GM19023 (cell line): ENCODE measurements around the gene CLSTN2.

Experiments
- ATAC-seq: cut with Tn5 transposase; IDR thresholded peaks from one replicate; pipeline ENCODE4 v1.9.1; 2021; ENCODE audit warnings: mild to moderate bottlenecking, moderate library complexity; ENCODE audit not compliant: unreplicated experiment

Gene CLSTN2

DNA sequence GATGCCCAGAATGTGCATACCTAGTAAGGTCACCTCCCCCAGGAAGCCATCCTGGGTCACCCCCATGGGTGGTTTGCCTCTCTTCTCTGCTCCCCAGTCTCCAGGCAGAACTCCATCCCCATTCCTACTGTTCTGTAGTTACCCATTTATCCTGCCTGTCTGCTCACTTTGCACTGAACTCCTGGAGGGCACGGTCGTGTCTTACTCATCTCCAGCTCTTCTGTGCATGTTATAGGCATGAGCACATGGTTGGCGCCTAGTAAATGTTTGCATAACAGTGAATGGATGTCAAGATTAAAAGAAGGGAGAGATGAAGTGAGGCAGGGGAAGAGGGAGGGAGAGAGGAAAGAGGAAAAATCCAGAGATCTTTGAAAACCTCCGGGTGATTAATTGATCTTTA is 534.5 kb downstream of the CLSTN2 start:
- ATAC-seq: no peak

DNA sequence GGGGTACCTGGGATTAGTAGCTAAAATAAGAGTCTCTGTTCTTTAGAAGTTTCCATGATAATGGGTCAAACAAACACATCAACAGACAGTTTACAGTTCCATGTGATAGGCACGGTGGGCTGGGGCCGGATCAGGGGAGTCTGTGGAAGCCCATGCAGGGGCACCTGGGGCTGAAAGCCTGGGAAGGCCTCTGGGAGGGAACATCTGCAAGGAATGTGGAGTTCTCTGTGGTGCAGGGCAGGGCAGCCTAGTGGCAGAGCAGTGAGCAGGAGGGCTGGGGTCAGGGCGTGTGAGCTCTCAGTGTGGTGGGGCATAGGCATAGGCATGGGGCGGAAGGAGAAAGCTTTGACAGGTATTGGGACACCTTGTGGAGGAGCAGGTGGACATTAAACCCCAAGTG is 535.2 kb downstream of the CLSTN2 start:
- ATAC-seq: no peak

DNA sequence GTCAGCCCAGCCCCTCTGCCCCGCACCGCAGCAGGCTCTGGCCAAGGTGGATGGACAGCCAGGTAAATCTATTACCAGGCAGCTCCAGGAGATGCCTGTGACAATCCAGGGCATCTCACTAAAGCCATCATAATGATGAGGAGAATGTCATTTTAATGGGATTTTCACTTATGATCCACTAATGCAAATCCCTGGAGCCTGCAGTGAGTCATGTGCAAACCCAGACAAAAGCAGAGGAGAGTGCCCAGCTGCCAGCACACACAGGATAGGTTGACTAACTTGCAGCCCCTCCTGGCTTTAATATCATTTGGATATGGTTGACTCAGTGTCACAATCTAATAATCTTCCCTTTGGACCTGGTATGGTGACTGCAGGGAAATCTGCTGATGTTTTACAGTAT is 536.0 kb downstream of the CLSTN2 start:
- no peak for ATAC-seq

DNA sequence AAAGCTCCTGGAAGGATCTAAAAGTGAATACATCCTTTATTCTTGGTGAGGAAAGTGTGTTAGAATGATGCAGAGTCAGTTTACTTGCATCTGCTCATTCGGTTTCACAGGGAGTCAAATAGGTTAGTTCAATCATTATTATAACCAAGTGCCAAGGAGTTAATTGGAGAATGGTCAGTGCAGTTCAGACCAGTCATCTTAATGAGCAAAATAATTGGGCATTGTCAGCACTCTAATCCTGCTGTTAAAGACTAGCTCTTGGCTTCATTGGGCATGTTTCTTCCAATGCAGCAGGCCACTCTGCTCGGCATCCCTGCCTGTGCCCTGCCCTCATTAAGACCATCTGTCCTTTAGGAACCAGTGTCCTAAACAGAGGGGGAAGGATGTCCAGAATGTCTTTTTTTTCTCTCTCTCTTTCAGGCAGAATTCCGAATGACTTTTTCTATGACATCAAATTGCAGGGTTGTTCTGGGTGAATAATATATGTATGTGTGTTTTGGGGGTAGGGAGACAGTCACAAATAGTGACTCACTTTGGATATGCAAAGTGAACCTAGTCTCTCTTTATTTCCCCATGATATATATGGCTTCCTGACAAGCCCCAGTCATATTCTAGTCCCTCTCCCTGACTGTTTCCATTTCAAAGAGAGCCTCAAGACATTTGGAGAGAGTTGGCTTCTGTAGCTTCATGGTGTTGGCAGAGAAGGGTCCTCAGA is 537.5 kb downstream of the CLSTN2 start:
- no peak for ATAC-seq

DNA sequence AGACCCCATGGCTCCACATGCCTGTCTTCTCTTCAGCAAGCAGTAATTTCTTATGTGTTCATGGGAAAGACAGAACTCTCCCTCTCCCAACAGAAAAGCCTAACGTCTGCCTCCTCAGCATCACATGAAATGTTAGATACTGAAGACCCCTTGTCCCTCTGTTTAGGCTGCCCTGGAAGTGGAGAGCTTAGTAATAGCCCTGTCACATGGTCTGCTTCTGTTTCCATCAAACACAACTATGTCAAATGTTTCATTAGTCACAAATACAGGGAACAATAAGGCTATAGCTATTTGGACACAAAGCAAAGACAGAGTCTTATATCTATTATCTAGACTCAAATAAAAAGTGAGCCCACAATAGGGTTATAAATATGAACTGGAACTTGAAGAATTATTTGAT is 552.6 kb downstream of the CLSTN2 start:
- ATAC-seq: no peak

DNA sequence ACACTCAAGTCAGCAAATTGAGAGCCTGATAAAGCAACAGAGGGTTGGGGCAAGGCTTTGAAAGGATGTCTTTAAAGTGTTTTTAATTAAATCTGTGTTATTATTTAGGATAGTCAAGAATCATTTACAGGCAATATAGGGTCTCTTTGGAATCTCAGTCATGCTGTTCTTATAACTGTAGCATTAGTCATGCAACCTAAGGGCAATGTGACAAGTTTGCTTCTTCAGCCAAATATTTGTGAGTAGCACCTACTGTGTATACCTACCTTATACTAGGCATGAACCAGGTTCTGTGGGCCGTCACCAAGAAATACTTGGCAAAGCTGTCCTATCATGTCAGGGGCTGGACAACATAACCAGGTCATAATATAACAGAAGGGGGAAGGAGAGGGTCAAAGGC is 558.3 kb downstream of the CLSTN2 start:
- ATAC-seq: no peak

DNA sequence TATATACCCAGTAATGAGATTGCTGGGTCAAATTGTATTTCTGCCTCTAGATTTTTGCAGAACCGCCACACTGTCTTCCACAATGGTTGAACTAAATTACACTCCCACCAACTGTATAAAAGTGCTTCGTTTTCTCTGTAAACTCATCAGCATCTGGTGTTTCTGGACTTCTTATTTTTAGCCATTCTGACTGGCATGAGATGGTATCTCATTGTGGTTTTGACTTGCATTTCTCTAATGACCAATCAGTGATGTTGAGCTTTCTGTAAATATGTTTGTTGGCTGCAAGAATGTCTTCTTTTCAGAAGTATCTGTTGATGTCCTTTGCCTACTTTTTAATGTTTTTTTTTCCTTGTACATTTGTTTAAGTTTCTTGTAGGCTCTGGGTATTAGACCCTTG is 560.0 kb downstream of the CLSTN2 start:
- no peak for ATAC-seq

DNA sequence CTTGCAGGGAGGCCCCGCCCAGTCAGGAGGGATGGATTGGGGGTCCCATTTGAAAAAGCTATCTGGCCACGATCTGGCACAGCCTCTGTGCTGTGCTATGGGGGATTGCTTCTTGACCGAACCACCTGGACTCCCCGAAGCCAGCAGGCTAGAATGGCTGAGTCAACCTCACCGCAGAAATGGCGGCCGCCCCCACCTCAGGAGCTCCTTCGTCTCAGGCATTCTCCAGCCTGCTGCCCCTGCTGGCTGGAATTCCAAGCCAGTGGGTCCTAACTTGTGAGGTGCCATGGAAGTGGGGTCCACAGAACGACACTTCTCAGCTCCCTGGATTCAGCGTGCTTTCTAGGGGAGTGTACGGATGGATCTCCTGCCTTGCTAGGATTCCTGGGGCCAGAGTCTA is 562.3 kb downstream of the CLSTN2 start:
- ATAC-seq: no peak

DNA sequence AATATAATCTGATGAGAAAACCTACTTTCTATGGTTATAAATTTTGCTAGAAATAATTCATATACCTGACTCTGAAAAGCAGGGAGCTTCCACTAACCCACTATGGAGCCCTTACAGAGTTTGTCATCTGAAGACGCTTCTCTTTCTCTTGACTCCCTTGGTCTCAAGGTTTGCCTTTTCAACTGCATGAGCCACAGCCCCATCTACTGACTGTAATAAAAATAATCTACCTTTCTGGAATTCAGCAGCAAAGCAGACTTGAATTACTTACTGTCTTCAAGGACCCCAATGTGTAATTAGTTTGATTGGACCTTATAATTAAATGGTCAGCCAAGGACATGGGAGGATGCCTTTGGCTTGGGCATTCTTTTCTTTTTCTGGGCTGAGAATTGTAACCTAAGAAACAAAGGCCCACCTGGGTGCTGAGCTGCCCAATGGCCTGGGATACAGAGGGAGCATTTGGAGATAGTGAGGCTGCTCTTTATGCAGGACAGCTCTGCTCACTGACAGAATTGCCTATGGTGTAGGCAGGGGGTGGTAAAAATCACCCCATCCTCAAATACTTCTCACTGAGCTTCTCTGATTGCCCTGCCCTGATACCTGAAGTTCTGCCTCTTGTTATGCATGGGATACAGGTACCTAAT is 564.3 kb downstream of the CLSTN2 start:
- ATAC-seq: no peak

- ATAC-seq: no peak
Measured at GRCh38 chr3:140500473-140500872, 565.5 kb downstream of the CLSTN2 start.

DNA sequence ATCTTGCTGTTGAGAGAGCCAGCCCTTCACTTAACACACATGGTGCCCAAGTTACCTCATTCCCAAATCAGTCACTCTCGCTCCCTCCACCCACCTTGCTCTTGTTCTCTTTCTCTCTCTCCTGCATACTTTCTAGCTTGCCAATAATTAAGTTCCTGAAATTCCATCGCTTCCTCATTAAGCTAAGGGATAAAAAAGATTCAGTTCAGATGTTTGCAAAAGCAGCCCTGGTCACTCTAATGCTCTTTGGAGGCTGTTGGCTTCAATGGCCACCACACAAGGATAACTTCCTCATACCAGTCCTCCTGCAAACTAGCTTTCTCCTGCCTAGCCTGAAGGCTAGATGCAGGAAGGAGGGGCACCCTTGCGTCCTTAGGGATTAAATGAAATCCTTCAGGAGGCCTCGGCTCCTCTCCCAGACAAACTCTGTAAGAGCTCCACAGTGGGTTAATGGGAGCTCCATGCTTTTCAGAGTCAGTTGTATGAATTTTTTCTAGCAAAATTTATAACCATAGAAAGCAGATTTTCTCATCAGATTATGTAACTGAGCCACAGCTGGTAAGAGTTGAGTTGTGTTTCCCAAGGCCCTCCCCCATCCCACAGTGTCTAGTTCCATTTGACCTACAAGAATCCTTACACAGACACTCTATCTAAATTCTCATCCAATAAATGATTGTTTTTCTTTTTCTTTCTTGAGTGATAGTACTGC is 566.2 kb downstream of the CLSTN2 start:
- ATAC-seq: no peak

DNA sequence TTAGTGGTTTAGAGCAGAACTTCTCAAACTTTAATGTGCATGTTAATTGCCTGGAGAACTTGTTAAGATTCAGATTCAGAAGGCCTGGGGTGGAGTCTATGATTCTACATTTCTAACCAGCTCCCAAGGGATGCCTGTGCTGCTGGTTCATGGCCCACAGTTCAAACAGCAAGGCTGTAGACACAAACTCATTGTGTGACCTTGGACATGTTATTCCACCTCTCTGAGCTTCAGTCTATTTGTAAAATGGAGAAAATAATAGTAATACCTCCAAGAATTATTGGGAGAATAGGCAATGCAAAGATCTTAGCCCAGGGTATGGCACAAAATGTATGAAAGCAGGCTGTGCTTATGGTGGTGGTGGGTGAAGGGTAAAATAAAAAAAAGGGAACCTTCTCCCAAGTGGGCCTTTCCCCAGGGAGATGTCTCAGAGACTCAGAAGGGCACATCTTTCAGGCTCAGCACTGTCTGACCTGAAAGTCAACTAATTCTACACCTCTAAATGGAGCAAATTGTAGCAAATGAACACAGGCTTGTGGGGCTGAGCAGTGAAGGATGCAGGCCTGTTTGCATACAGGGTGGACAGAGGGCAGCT is 566.9 kb downstream of the CLSTN2 start:
- ATAC-seq: no peak

DNA sequence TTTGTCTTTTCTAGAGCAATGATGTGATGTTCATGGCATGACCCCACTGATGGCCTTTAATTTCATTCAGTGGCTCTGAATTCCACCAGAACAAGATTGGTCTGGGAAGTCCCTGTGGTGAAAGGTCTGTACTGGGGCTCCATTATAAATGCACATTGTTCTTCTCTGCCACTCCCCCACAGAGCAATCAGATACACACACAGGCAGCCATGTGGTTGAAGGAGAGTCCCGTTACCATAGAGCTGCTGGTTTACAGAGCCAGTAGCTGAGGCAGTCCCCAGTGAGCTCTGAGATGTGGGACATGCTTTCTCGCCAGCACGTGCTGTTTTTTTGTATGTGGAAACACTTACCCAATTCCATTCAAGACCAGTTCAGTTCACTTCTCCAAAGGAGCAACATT is 570.2 kb downstream of the CLSTN2 start:
- peak; percentile 96 for ATAC-seq

- no peak for ATAC-seq
Measured at GRCh38 chr3:140505876-140506275, 570.9 kb downstream of the CLSTN2 start.

DNA sequence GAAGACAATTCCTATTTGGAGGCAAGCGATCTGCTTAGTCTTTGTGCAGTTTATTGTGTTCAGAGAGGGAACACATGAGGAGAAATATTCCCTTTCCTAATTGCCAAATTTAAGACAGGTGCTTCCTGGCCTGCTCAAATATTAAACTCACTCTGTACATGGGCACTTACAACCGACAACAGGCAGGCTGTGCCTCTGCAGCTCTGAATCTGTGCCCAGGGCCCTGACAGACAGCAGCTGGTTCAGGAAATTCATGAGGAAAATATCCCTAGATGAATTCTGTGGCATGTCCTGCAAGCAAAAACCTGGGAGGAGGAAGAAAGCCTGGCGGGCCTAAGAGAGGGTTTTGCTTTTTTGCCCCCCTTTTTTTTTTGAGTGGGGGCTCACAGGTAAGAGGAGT is 573.6 kb downstream of the CLSTN2 start:
- no peak for ATAC-seq

DNA sequence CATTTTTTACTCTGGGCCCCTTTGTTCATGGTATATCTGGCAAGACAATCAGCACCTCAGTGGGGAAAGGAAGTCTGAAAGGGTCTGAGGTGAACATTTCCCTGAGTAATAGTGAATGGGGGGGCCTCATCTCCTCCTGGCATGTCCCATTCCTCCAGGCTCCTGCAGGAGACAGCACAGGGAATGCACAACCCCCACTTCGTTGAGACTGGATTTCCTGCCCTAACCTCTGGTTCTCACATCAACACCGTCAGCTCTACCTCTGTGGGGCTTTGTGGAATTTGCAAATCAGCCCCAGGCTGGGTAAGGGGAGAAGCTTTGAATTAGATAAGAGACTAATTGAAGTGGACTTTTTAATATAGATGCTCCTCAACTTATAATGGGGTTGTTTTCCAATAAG is 574.5 kb downstream of the CLSTN2 start:
- ATAC-seq: no peak

- ATAC-seq: no peak
Measured at GRCh38 chr3:140510303-140510861, 575.4 kb downstream of the CLSTN2 start.

DNA sequence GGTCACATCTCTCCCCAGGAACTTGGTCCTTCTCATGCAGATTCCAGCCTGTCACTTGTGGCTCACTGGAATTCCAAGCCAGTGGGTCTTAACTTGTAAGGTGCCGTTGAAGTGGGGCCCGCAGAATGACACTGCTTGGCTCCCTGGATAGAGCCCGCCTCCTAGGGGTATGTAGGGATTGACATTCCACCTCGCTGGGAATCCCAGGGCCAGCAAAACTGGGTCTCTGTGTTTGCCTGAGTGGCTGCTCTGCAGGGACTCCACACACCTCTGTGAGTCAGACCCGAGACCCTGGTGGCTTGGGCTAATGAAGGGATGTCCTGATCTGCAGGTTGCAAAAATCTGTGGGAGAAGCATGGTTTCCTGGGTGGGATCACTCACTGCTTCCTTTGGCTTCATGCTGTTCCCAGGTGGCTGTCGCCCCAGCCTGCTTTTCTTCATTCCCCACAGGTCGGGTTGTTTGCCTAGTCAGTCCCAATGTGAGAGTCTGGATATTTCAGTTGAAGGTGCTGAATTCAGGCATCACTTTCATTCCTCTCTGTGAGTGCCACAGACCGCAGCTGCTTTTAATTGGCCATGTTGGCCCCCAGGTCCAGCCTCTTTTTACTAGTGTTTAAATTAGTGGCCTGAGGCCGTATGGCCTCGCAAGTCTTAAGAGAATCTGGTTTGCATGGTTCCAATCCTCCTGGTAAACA is 586.9 kb downstream of the CLSTN2 start:
- no peak for ATAC-seq

DNA sequence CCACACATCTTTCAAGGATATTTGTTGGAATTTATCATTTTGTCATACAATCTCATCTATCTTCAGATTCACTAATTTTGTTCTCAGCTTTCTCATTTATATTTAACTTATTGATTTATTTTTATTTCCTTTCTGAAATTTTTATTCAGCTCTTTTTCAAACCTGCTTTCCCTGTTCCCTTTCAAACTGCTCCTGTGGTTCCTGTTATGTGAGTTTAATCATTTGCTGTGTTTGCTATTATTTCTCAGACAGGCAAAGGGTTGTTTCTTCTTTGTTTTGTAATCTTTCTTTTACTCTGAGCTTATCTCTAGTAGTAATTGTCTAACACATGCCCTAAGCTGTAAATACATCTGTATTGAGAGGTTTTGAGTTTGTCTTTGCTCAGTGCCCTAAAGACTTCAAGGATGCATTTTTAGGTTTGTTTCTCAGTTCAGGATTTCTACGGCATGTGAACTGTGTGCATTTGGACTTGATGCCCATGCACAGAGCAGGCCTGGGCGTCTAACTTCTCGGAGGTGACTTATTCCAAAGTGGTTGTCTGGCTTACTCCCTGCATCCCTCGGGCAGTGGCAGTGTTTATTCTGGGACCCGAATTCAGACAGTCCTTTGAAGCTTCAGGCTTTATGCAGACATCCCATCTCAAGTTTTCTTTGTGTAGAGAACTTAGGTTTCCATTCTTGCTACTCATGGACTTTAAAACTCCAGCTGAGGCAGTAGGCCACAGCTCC is 587.8 kb downstream of the CLSTN2 start:
- no peak for ATAC-seq

DNA sequence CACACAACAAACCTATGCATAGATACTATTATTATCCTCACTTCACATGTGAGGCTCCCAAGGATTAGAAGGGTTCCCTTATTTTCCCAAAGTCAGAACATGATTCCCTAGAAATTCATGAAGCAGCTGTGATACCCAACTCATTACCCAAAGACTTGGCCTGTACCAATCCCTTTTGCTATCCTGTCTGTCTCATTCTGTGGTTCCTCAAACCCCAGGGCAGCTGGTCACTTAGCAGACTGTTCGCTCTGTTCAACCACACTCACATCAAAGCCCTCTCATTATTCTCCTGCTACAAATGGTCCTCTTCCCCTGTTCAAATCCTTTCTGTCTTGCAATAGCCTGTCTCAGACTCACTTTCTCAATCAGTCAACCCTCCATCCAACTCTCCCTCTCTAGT is 588.6 kb downstream of the CLSTN2 start:
- no peak for ATAC-seq
